OCI-LY7 (cell line): ENCODE data around the gene C2CD4D.

Source experiments
- EZH2phosphoT487 ChIP-seq: fragments of 200-600 bp; sonication (generic); IDR thresholded peaks from 2 replicates; pipeline ENCODE4 v1.6.1; 2018; ENCODE audit warnings: low read depth, borderline replicate concordance, mild to moderate bottlenecking, mixed run types, antibody characterized with exemption, low read length, moderate library complexity, mixed read lengths
- TF ChIP-seq, protein P1 (sequence below): fragments of 200-600 bp; sonication (generic); conservative IDR thresholded peaks from 2 replicates; pipeline ENCODE4 v1.5.1; 2014; ENCODE audit warnings: mild to moderate bottlenecking, antibody characterized with exemption, low read length, moderate library complexity, mixed read lengths

DNA sequence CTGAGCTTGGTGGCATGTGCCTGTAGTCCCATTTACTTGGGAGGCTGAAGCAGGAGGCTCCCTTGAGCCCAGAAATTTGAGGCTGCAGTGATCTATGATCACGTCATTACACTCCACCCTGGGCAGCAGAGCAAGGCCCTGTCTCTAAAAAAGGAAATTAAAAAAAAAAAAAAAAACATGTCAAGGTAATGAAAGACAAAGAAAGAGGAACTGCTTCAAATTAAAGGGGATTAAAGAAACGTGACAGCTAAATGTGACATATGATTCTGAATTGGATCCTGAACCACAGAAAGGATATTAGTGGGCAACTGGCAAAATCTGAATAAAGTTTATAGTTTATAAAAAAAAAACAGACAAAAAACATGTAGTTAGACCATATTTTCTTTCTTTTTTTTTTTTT, 3.8 kb upstream of the C2CD4D start:
- TF ChIP-seq EZH2phosphoT487 = no peak
- TF ChIP-seq, protein P1, sequence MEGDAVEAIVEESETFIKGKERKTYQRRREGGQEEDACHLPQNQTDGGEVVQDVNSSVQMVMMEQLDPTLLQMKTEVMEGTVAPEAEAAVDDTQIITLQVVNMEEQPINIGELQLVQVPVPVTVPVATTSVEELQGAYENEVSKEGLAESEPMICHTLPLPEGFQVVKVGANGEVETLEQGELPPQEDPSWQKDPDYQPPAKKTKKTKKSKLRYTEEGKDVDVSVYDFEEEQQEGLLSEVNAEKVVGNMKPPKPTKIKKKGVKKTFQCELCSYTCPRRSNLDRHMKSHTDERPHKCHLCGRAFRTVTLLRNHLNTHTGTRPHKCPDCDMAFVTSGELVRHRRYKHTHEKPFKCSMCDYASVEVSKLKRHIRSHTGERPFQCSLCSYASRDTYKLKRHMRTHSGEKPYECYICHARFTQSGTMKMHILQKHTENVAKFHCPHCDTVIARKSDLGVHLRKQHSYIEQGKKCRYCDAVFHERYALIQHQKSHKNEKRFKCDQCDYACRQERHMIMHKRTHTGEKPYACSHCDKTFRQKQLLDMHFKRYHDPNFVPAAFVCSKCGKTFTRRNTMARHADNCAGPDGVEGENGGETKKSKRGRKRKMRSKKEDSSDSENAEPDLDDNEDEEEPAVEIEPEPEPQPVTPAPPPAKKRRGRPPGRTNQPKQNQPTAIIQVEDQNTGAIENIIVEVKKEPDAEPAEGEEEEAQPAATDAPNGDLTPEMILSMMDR = no peak
